Esophagus squamous epithelium (tissue), 4 donors: Measurements from ENCODE around the gene SPRR1B.
"Not testable (repeated sequence)": the region's sequence is repeated elsewhere in the genome, so short reads cannot be mapped to it uniquely, and the experiment has no call there.

Source experiments
- CTCF ChIP-seq, 6 experiments: fragments of 450-650 bp in 4 of 6; fragments of 200-600 bp in 2 of 6; sonication (generic) in 2 of 6; IDR thresholded peaks; one replicate each; pipeline ENCODE4 v1.5.1; 2016 to 2019; ENCODE audit warnings: antibody characterized with exemption in 6 of 6, mild to moderate bottlenecking in 4 of 6, moderate library complexity in 4 of 6
- POLR2A ChIP-seq, 4 donors: fragments of 450-650 bp; IDR thresholded peaks; one replicate each; pipeline ENCODE4 v1.6.1; 2017; ENCODE audit warnings: antibody characterized with exemption in 4 of 4, mild to moderate bottlenecking in 4 of 4, moderate library complexity in 3 of 4

GRCh38 chr1:153011235-153011758 lies 19.7 kb upstream of the SPRR1B start:
- not testable (repeated sequence) for TF ChIP-seq CTCF, POLR2A (IDR thresholded peaks at IDR 0.05)
